GM23338 (cell line): ENCODE results near the gene WDR54. TPM values are rescaled to one million over a fixed set of nuclear protein-coding genes. Genes with fewer than 3 reads are reported as not detected.

Source experiments
- ATAC-seq: fragments of 200-7000 bp; cut with Tn5 transposase; 3 replicates; pipeline ENCODE4 v1.9.1; 2020
- DNase-seq: peaks from one replicate; pipeline ENCODE4 v3.0.0-alpha.2; 2015; ENCODE audit warnings: low spot score
- H2AFZ ChIP-seq: fragments of 200-600 bp; sonication (generic); 2 replicates; pipeline ENCODE4 v1.8.0; 2016; ENCODE audit warnings: antibody characterized with exemption, mild to moderate bottlenecking, moderate library complexity
- H3F3A ChIP-seq: fragments of 200-600 bp; sonication (generic); replicated peaks from 2 replicates; pipeline ENCODE4 v1.8.0; 2017; ENCODE audit warnings: antibody characterized with exemption, mixed run types, low read depth
- H3K27ac ChIP-seq: fragments of 200-600 bp; sonication (generic); 2 replicates; pipeline ENCODE4 v1.6.1; 2016; ENCODE audit warnings: low read depth
- H3K27me3 ChIP-seq: fragments of 200-600 bp; sonication (generic); 2 replicates; pipeline ENCODE4 v1.8.0; 2016; ENCODE audit warnings: mild to moderate bottlenecking, mixed run types, moderate library complexity; ENCODE audit not compliant: insufficient read depth
- H3K36me3 ChIP-seq: fragments of 200-600 bp; sonication (generic); 2 replicates; pipeline ENCODE4 v1.8.0; 2016; ENCODE audit warnings: mild to moderate bottlenecking; ENCODE audit not compliant: insufficient read depth
- H3K4me1 ChIP-seq: fragments of 200-600 bp; sonication (generic); 2 replicates; pipeline ENCODE4 v1.8.0; 2016; ENCODE audit warnings: mild to moderate bottlenecking, moderate library complexity; ENCODE audit not compliant: insufficient read depth
- H3K4me2 ChIP-seq: fragments of 200-600 bp; sonication (generic); 2 replicates; pipeline ENCODE4 v1.7.1; 2017; ENCODE audit warnings: mixed run types
- H3K4me3 ChIP-seq: fragments of 200-600 bp; sonication (generic); 2 replicates; pipeline ENCODE4 v1.6.1; 2016; ENCODE audit warnings: mixed run types
- H3K79me2 ChIP-seq: fragments of 200-600 bp; sonication (generic); replicated peaks from 2 replicates; pipeline ENCODE4 v1.8.0; 2017; ENCODE audit warnings: mild to moderate bottlenecking; ENCODE audit not compliant: insufficient read depth
- H3K9me2 ChIP-seq: fragments of 200-600 bp; sonication (generic); 2 replicates; pipeline ENCODE4 v1.8.0; 2017; ENCODE audit not compliant: insufficient read depth
- H4K20me1 ChIP-seq: fragments of 200-600 bp; sonication (generic); replicated peaks from 2 replicates; pipeline ENCODE4 v1.8.0; 2017; ENCODE audit warnings: mild to moderate bottlenecking; ENCODE audit not compliant: insufficient read depth
- H3K27ac Mint-ChIP-seq: 2 replicates; pipeline ENCODE4 v1.8.0; 2020; ENCODE audit warnings: inconsistent platforms, mild to moderate bottlenecking, moderate library complexity, mixed read lengths
- H3K27me3 Mint-ChIP-seq: 3 replicates; pipeline ENCODE4 v1.8.0; 2022; ENCODE audit warnings: low read depth, mild to moderate bottlenecking, moderate library complexity, mixed read lengths, inconsistent platforms; ENCODE audit not compliant: insufficient read depth, poor library complexity
- H3K36me3 Mint-ChIP-seq: 3 replicates; pipeline ENCODE4 v1.8.0; 2021; ENCODE audit warnings: low read depth, mild to moderate bottlenecking, inconsistent platforms, moderate library complexity, mixed read lengths
- H3K4me1 Mint-ChIP-seq: 3 replicates; pipeline ENCODE4 v1.8.0; 2020; ENCODE audit warnings: mild to moderate bottlenecking, inconsistent platforms, mixed read lengths
- H3K4me3 Mint-ChIP-seq: 3 replicates; pipeline ENCODE4 v1.8.0; 2021; ENCODE audit warnings: moderate library complexity, mild to moderate bottlenecking, inconsistent platforms, mixed read lengths
- H3K9me3 Mint-ChIP-seq: 3 replicates; pipeline ENCODE4 v1.8.0; 2020; ENCODE audit warnings: moderate library complexity, mild to moderate bottlenecking, inconsistent platforms, mixed read lengths
- CREB1 ChIP-seq: fragments of 250-450 bp; sonication (Bioruptor Pico); IDR thresholded peaks from 2 replicates; pipeline ENCODE4 v1.5.0; 2020; ENCODE audit warnings: low read depth, mild to moderate bottlenecking, moderate library complexity
- CTCF ChIP-seq, 2 experiments: fragments of 200-600 bp in 1 of 2; sonication (generic) in 1 of 2; conservative IDR thresholded peaks; 2 replicates each; pipeline versions ENCODE4 v1.5.1 to v1.6.1; 2016 to 2017; ENCODE audit warnings: antibody characterized with exemption in 2 of 2, low read depth in 2 of 2, mild to moderate bottlenecking in 2 of 2, moderate library complexity in 1 of 2
- ETS1 ChIP-seq: IDR thresholded peaks from 2 replicates; pipeline ENCODE4 v1.6.1; 2016; ENCODE audit warnings: antibody characterized with exemption
- EZH2 ChIP-seq: fragments of 200-600 bp; sonication (generic); IDR thresholded peaks from one replicate; pipeline ENCODE4 v1.8.0; 2017; ENCODE audit warnings: antibody characterized with exemption, mild to moderate bottlenecking, low read depth; ENCODE audit not compliant: unreplicated experiment
- EZH2phosphoT487 ChIP-seq: fragments of 200-600 bp; sonication (generic); IDR thresholded peaks from one replicate; pipeline ENCODE4 v1.8.1; 2018; ENCODE audit warnings: antibody characterized with exemption; ENCODE audit not compliant: unreplicated experiment
- JUNB ChIP-seq: IDR thresholded peaks from one replicate; pipeline ENCODE4 v1.6.1; 2016; ENCODE audit warnings: antibody characterized with exemption; ENCODE audit not compliant: unreplicated experiment
- NANOG ChIP-seq: IDR thresholded peaks from 2 replicates; pipeline ENCODE4 v1.6.1; 2016; ENCODE audit warnings: antibody characterized with exemption, borderline replicate concordance
- POLR2AphosphoS5 ChIP-seq: IDR thresholded peaks from 2 replicates; pipeline ENCODE4 v1.6.1; 2016; ENCODE audit warnings: antibody characterized with exemption, low read depth
- REST ChIP-seq: IDR thresholded peaks from one replicate; pipeline ENCODE4 v1.6.1; 2018; ENCODE audit warnings: antibody characterized with exemption; ENCODE audit not compliant: unreplicated experiment
- STAT1 ChIP-seq: IDR thresholded peaks from one replicate; pipeline ENCODE4 v1.6.1; 2016; ENCODE audit warnings: antibody characterized with exemption; ENCODE audit not compliant: unreplicated experiment
- ZNF114 ChIP-seq: fragments of 250-450 bp; sonication (Bioruptor Pico); IDR thresholded peaks from 2 replicates; pipeline ENCODE4 v1.5.0; 2020; ENCODE audit warnings: mild to moderate bottlenecking, moderate library complexity
- ZNF331 ChIP-seq: fragments of 250-450 bp; sonication (Bioruptor Pico); IDR thresholded peaks from 2 replicates; pipeline ENCODE4 v1.5.0; 2020; ENCODE audit warnings: low read depth, mild to moderate bottlenecking, moderate library complexity
- ZNF462 ChIP-seq: fragments of 250-450 bp; sonication (Bioruptor Pico); IDR thresholded peaks from 2 replicates; pipeline ENCODE4 v1.5.0; 2020; ENCODE audit warnings: mild to moderate bottlenecking, moderate library complexity
- polyA plus RNA-seq: library from polyadenylated mRNA; unstranded; fragments of >200 nt; fragmentation: Nextera tagmentation; extraction: Ambion mirVana; gene quantifications from 2 replicates; pipeline ENCODE4 v1.2.1, GENCODE V29; 2016
- total RNA-seq: library from RNA; depleted of rRNA; stranded (reverse); fragments of >200 nt; shearing (Covaris generic); gene quantifications from 2 replicates; pipeline ENCODE4 v1.2.3, GENCODE V29; 2014

Gene WDR54
- total and polyA plus RNA-seq, 2 experiments from 2014 or later = 41.3 to 42.6 TPM

GRCh38 chr2:74438248-74438647 lies 16.7 kb downstream of the WDR54 start:
- H3K4me3 Mint-ChIP-seq = peak overlapping the region; percentile 98; the same call in 2 of the 3 replicates
- peaks cover 34% of the 10 kb centered on the region for H4K20me1 ChIP-seq
- peaks cover 40% of the 10 kb centered on the region for H3K4me1 Mint-ChIP-seq
- H3K9me2 ChIP-seq = no peaks in the 10 kb centered on the region
- TF ChIP-seq JUNB (no peak), CTCF (conservative IDR thresholded peaks at IDR 0.05; ENCODE audit: low read depth in 2 of 2) (no peak), ZNF462 (no peak), ZNF114 (CRISPR knock-in tag) (no peak), REST (no peak), EZH2 (no peak), ZNF331 (CRISPR knock-in tag) (no peak), NANOG (no peak), EZH2phosphoT487 (no peak), ETS1 (no peak), STAT1 (no peak), POLR2AphosphoS5 (no peak), CREB1 (CRISPR knock-in tag) (no peak)
- H3F3A ChIP-seq = peaks cover 18% of the 10 kb centered on the region
- H3K27me3 Mint-ChIP-seq = peaks cover 23% of the 10 kb centered on the region
- H2AFZ ChIP-seq = no peak overlapping the region
- DNase-seq (no peak), ATAC-seq (no peak)
- H3K27ac ChIP-seq = no peak overlapping the region
- peaks cover 27% of the 10 kb centered on the region for H3K36me3 Mint-ChIP-seq
- H3K79me2 ChIP-seq = peaks cover 60% of the 10 kb centered on the region
- no peaks in the 10 kb centered on the region for H3K9me3 Mint-ChIP-seq
- H3K4me2 ChIP-seq = peak overlapping the region; percentile 48; the same call in 1 of the 2 replicates
- peaks cover 35% of the 10 kb centered on the region for H3K4me1 ChIP-seq
- 0 out of 2 replicates have a peak overlapping the region, but pooled peaks have one; percentile 30 for H3K4me3 ChIP-seq
- no peaks in the 10 kb centered on the region for H3K36me3 ChIP-seq
- no peaks in the 10 kb centered on the region for H3K27me3 ChIP-seq
- H3K27ac Mint-ChIP-seq = peak overlapping the region; percentile 64; the same call in 1 of the 2 replicates
